HG03159 (cell line): ENCODE results near the gene ITIH5.

Source experiments
- ATAC-seq: cut with Tn5 transposase; IDR thresholded peaks from one replicate; pipeline ENCODE4 v1.9.1; 2021; ENCODE audit warnings: mild to moderate bottlenecking, moderate library complexity; ENCODE audit not compliant: unreplicated experiment

Gene ITIH5

GRCh38 chr10:7635408-7636125, 31.2 kb downstream of the ITIH5 start:
- ATAC-seq: no peak

- no peak for ATAC-seq
Measured at GRCh38 chr10:7634142-7634894, 32.4 kb downstream of the ITIH5 start.

- no peak for ATAC-seq
Measured at GRCh38 chr10:7626283-7626682, 40.5 kb downstream of the ITIH5 start.

- no peak for ATAC-seq
Measured at GRCh38 chr10:7625836-7626235, 40.9 kb downstream of the ITIH5 start.

GRCh38 chr10:7625009-7625408, 41.8 kb downstream of the ITIH5 start:
- no peak for ATAC-seq

GRCh38 chr10:7622969-7623368, 43.8 kb downstream of the ITIH5 start:
- ATAC-seq: no peak

- ATAC-seq: no peak
Measured at GRCh38 chr10:7618461-7618860, 48.3 kb downstream of the ITIH5 start.

GRCh38 chr10:7611909-7612308, 54.9 kb downstream of the ITIH5 start:
- no peak for ATAC-seq

GRCh38 chr10:7610651-7611389, 55.9 kb downstream of the ITIH5 start:
- no peak for ATAC-seq

GRCh38 chr10:7610026-7610425, 56.7 kb downstream of the ITIH5 start:
- no peak for ATAC-seq

- no peak for ATAC-seq
Measured at GRCh38 chr10:7609556-7609955, 57.2 kb downstream of the ITIH5 start.

- ATAC-seq: no peak
Measured at GRCh38 chr10:7608001-7608400, 58.8 kb downstream of the ITIH5 start.

- ATAC-seq: no peak
Measured at GRCh38 chr10:7606951-7607404, 59.8 kb downstream of the ITIH5 start.

- no peak for ATAC-seq
Measured at GRCh38 chr10:7605565-7606295, 61.0 kb downstream of the ITIH5 start.

- ATAC-seq: no peak
Measured at GRCh38 chr10:7601023-7601656, 65.6 kb downstream of the ITIH5 start.

GRCh38 chr10:7598771-7599170, 68.0 kb downstream of the ITIH5 start:
- ATAC-seq: no peak

GRCh38 chr10:7596356-7596755, 70.4 kb downstream of the ITIH5 start:
- ATAC-seq: no peak

GRCh38 chr10:7593905-7594304, 72.9 kb downstream of the ITIH5 start:
- ATAC-seq: no peak

GRCh38 chr10:7593063-7593462, 73.7 kb downstream of the ITIH5 start:
- no peak for ATAC-seq

GRCh38 chr10:7592627-7593026, 74.1 kb downstream of the ITIH5 start:
- no peak for ATAC-seq

GRCh38 chr10:7590271-7590670, 76.5 kb downstream of the ITIH5 start:
- no peak for ATAC-seq
